ENCODE results near the gene SLC6A3.

The SLC6A3 gene

GRCh38 chr5:1404062-1404461, 41.2 kb downstream of the SLC6A3 start:
- DNase-seq = no peak

DNA sequence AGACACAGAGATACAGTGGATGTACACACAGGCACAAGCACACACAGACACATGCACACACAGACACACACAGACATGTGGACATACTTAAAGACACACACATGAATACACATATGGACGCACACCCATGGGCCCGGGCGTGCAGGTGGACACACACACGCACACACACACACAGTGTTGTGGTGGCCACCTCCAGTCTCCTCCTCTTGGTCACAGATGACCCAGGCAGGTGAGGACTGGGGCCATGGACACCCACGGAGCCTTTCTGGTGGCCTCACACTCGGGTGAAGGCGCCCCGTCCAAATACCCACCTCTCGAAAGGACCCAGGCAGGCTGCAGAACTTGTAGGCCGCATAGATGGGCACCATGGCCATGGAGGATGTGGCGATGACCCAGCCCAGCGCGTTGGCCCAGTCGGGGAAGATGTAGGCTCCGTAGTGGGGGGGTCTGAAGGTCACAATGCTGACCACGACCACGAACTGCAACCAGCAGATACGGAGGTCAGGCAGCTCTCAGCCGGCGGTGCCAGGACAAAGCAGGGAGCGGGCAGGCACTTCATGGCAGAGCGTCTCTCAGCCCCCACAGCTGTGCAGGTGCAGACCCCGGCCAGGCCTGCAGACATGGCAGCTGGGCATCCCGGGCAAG, 42.5 kb downstream of the SLC6A3 start:
- DNase-seq = no peak

GRCh38 chr5:1401536-1402138, 43.6 kb downstream of the SLC6A3 start:
- DNase-seq = no peak

- DNase-seq = no peak
Observed at GRCh38 chr5:1400936-1401335, 44.3 kb downstream of the SLC6A3 start.

- DNase-seq = no peak
Observed at GRCh38 chr5:1400211-1400855, 44.9 kb downstream of the SLC6A3 start.

- DNase-seq = no peak
Observed at GRCh38 chr5:1399737-1400136, 45.5 kb downstream of the SLC6A3 start.

DNA sequence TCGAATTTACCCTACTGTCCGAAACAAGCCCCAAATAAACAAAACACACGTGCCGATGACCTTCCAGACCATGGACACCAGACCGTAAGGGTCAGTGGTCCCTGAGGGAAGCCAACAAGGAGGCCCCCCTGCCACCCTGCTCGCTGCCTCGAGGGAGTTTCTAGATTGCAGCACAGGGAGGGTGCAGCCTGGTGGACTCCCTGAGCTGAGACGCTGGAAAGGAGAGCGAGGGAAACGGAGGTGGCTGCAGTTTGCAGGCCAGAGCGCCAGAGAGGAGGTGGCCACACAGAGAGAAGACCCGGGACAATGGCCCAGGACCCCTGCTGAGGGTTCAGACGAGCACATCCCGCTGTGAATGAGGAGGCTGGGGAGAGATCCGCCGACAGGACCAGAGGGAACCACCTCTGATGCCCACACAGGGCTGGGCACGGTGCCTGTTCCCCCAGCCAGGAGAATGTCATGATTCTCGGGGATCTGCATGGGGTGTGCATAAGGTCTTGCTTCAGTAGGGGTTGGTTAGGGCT, 48.9 kb downstream of the SLC6A3 start:
- no peak for DNase-seq

DNA sequence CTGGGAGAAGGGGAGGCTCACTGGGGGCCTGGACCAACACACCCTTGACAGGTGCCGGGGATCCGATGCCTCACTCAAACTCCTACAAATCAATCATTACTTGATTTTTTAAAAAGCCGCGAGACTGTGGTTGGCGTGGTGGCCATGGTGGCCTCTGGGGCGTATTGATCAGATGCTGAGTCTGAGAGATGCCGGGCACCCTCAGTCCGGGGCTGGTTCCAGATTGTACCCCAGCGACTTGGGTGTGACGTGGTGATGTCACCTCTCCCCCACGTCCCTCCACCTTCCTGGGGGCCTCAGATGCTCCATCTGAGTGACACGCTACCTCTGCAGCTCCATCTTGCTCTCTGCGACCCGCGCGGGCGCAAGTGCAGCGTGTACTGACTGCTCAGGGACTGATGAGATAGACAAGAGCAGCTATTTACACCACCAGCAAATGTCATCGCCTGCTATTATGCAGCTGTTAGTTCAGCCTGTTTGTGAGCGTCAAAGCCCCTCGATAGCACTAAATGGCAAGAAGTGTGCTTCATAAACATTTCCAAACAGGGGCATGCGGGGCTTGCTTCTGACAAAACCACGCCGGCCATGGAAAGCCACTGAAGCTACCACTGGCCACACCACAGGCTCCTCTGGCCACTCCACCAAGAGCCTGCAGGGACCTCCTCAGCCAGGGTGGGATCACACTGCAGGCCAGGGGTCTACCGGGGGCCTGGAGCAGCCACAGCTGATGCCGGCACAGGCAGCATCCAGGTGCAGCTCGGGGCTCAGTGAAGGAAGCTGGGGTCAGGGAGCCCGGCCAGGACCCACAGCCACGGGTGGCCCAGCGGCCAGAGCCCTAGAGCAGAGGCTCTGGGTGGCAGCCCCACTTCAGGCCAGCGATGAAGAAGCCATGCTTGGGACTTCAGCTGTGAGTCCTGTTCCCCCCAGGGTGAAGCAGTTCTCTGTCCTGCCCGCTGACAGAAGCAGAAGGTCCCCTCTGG, 50.1 kb downstream of the SLC6A3 start:
- DNase-seq = no peak

DNA sequence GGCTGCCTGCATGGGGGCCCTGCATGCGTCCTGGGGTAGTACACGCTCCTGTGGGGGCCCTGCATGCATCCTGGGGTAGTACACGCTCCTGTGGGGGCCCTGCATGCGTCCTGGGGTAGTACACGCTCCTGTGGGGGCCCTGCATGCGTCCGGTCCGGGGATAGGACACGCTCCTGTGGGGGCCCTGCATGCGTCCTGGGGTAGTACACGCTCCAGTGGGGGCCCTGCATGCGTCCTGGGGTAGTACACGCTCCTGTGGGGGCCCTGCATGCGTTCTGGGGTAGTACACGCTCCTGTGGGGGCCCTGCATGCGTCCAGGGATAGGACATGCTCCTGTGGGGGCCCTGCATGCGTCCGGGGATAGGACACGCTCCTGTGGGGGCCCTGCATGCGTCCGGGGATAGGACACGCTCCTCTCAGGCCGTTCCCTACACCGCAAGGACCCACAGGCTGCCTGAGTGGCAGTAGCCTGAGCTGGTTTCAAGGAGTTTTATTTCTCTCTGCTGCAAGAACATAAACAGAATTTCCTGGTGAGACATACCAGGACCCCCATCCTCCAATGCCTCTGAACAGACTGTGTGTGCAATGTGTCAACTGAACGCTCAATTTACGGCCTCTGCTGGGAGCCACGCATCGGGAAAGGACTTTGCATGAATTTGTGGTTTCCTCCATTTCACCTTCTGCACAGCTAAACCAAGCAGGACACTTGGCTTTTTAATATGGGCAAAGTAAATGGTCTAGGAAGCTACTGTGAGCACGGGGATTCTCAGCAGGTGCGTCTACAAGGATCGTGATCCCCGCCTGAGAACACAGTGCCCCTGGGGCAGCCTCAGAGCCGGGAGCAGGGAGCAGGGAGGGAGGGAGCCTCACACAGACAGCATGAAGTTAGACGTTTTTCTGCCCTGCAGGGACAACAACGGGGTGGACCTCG, 51.4 kb downstream of the SLC6A3 start:
- no peak for DNase-seq

DNA sequence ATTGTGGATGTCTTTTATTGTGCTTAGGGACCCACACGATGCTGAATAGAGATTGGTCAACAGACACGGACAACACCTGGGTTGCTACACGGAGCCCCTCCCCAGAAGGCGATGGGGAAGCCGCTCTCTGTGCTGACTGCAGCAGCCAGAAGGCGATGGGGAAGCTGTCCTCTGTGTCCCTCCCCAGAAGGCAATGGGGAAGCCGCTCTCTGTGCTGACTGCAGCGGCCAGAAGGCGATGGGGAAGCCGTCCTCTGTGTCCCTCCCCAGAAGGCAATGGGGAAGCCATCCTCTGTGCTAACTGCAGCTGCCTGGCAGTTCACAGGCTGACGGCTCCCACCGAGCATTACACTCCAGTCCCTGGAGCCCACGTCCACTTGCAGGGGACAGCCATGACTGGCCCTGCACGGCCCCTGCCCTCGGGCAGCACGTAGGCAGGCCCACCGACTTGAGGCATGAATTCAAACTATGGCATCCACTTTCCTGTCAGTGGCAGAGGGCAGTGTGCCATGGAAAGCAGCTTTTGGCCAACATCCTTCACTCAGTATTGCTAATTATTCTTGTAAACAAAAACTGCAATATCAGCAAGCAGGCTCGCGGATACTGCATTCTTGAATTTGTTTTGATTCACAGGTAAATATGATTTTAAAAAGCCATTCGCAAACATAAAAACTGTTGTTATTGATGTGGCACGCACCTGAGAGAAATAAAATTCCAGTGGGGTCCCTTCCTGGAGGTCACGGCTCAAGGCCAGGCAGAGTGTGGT, 52.3 kb downstream of the SLC6A3 start:
- DNase-seq = no peak

DNA sequence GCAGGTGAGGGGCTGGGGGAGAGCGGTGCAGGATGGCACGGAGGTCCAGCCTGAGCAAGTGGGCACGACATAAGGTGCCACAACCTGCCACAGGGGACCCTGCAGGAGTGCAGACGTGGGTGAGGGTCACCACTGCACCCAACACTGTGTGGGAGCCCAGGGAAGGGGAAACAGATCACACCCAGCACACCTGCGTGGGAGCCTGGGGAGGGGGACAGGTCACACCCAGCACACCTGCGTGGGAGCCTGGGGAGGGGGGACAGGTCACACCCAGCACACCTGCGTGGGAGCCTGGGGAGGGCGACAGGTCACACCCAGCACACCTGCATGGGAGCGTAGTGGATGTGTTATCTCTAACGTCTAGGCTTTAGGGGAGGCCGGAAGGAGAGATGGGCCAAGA, 53.0 kb downstream of the SLC6A3 start:
- DNase-seq = no peak

DNA sequence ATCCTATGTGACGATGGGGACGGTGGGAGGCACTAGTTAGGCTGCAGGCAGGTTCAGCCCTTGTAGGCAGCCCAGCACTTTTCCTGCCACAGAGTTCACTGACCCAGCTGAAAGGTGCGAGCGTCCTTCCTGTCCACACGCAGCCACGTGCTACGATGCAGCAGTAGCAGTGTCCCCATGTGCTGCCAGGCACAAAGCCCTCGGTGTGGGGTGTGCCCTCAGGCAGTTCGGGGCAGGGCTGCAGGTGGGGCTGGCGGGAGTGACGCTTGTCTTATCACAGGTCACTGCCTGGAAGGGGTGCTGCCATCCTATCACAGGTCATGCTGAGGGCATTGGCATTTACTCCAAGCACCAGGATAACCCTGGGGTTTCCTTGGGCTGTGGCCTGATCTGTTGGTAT, 53.5 kb downstream of the SLC6A3 start:
- no peak for DNase-seq

- no peak for DNase-seq
Observed at GRCh38 chr5:1390861-1391600, 54.2 kb downstream of the SLC6A3 start.

GRCh38 chr5:1390333-1390732, 54.9 kb downstream of the SLC6A3 start:
- no peak for DNase-seq

GRCh38 chr5:1388383-1388967, 56.8 kb downstream of the SLC6A3 start:
- no peak for DNase-seq

GRCh38 chr5:1387876-1388275, 57.4 kb downstream of the SLC6A3 start:
- no peak for DNase-seq

GRCh38 chr5:1387059-1387755, 58.0 kb downstream of the SLC6A3 start:
- no peak for DNase-seq

DNA sequence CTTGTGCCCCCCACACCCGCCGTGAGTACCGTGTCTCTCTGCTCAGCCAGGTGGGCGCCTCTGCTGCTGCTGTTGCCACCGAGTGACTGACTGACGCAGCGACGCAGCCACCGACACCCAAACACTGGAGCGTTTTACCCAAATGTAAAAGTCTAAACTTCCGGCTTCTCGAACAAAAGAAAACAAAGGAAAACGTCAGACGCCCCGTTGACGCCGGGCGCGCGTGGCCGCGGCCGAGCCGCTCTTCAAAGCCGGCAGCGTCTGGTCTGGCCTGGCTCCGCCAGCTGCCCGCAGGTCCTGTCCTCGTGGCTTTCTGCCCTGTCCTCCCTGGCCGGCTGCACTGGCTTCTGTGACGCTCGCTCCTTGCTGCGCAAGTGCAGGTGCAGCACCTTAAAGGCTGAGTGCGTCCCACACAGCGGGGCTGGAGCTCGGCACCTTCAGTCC, 58.9 kb downstream of the SLC6A3 start:
- peak; percentile 87 for DNase-seq

Measured in activated effector memory CD4-positive, alpha-beta T cell treated with anti-CD3 and anti-CD28 coated beads, Interleukin-2, amount 50 U/mL, for 16 hours (primary cell).